ELF-1 (cell line): ENCODE measurements around the gene SCRN2.
A peak's percentile ranks its signal among the peaks of the same experiment; 100 is the strongest.

Source experiments
- DNase-seq: peaks from one replicate; pipeline ENCODE4 v3.0.0-alpha.2; 2016; ENCODE audit warnings: low read depth, low spot score

Gene SCRN2

GRCh38 chr17:47872019-47872650 lies 31.1 kb upstream of the SCRN2 start:
- DNase-seq, result peak; percentile 70

- DNase-seq, result no peak
Measured at GRCh38 chr17:47871048-47871447, 30.0 kb upstream of the SCRN2 start.

GRCh38 chr17:47870056-47870455 lies 29.0 kb upstream of the SCRN2 start:
- DNase-seq, result peak; percentile 66

GRCh38 chr17:47869114-47869513 lies 28.0 kb upstream of the SCRN2 start:
- peak; percentile 79 for DNase-seq

- DNase-seq, result no peak
Measured at GRCh38 chr17:47867813-47868533, 26.9 kb upstream of the SCRN2 start.

- DNase-seq, result peak; percentile 80
Measured at GRCh38 chr17:47866941-47867340, 25.9 kb upstream of the SCRN2 start.

- no peak for DNase-seq
Measured at GRCh38 chr17:47864791-47865216, 23.7 kb upstream of the SCRN2 start.

GRCh38 chr17:47862621-47863440 lies 21.8 kb upstream of the SCRN2 start:
- DNase-seq, result no peak

GRCh38 chr17:47860386-47860785 lies 19.3 kb upstream of the SCRN2 start:
- DNase-seq, result no peak

- DNase-seq, result no peak
Measured at GRCh38 chr17:47857551-47858455, 16.7 kb upstream of the SCRN2 start.

GRCh38 chr17:47856830-47857229 lies 15.8 kb upstream of the SCRN2 start:
- no peak for DNase-seq

GRCh38 chr17:47855737-47856136 lies 14.7 kb upstream of the SCRN2 start:
- DNase-seq, result no peak

GRCh38 chr17:47853616-47854015 lies 12.5 kb upstream of the SCRN2 start:
- DNase-seq, result no peak

- no peak for DNase-seq
Measured at GRCh38 chr17:47852113-47852949, 11.3 kb upstream of the SCRN2 start.

GRCh38 chr17:47851764-47852112 lies 10.7 kb upstream of the SCRN2 start:
- no peak for DNase-seq

GRCh38 chr17:47850692-47851573 lies 9.9 kb upstream of the SCRN2 start, which contains the start of gene SP6:
Gene SP6, minus strand, starts transcription at chr17:47851163. Its CDS starts 2,734 bp downstream, at chr17:47848429.
- DNase-seq, result peak; percentile 93

- DNase-seq, result no peak
Measured at GRCh38 chr17:47850373-47850691, 9.3 kb upstream of the SCRN2 start.

GRCh38 chr17:47848198-47848513 lies 7.1 kb upstream of the SCRN2 start:
- DNase-seq, result no peak

GRCh38 chr17:47847341-47848197 lies 6.5 kb upstream of the SCRN2 start:
- peak; percentile 83 for DNase-seq
